AG09309 (cell line): ENCODE measurements around the gene NAA16.

ENCODE experiments used
- DNase-seq: peaks from one replicate; pipeline ENCODE4 v3.0.0-alpha.2; 2010; ENCODE audit warnings: low read depth
- H3K4me3 ChIP-seq: 2 replicates; pipeline ENCODE4 v1.5.1; 2011; ENCODE audit warnings: mild to moderate bottlenecking, low read depth, low read length, moderate library complexity; ENCODE audit not compliant: control insufficient read depth
- CTCF ChIP-seq: IDR thresholded peaks from 2 replicates; pipeline ENCODE4 v1.5.1; 2011; ENCODE audit warnings: mild to moderate bottlenecking, low read depth, low read length, inconsistent platforms; ENCODE audit not compliant: insufficient read depth, control insufficient read depth; ENCODE audit errors: missing control alignments

Gene NAA16

GRCh38 chr13:41327994-41328790, 17.1 kb downstream of the NAA16 start:
- no peak overlapping the region for H3K4me3 ChIP-seq

GRCh38 chr13:41332829-41333228, 21.8 kb downstream of the NAA16 start:
- no peak for TF ChIP-seq CTCF
- H3K4me3 ChIP-seq, result no peak overlapping the region
- DNase-seq, result no peak

More at GRCh38 chr13:41327994-41328790, 17.1 kb downstream of the NAA16 start:
- DNase-seq, result no peak
- no peak for TF ChIP-seq CTCF

GRCh38 chr13:41334810-41335209, 23.7 kb downstream of the NAA16 start:
- TF ChIP-seq CTCF, result no peak
- DNase-seq, result no peak
- H3K4me3 ChIP-seq, result no peak overlapping the region

GRCh38 chr13:41344358-41344757, 33.3 kb downstream of the NAA16 start:
- no peak for TF ChIP-seq CTCF
- DNase-seq, result no peak
- H3K4me3 ChIP-seq, result no peak overlapping the region

- no peak overlapping the region for H3K4me3 ChIP-seq
- no peak for DNase-seq
- TF ChIP-seq CTCF, result no peak
Observed at GRCh38 chr13:41345165-41345913, 34.3 kb downstream of the NAA16 start.

GRCh38 chr13:41345914-41346589, 35.0 kb downstream of the NAA16 start:
- no peak for DNase-seq
- no peak for TF ChIP-seq CTCF
- no peak overlapping the region for H3K4me3 ChIP-seq
